HG03280 (cell line): ENCODE measurements around the gene FOXO3.

Experiments
- ATAC-seq: cut with Tn5 transposase; IDR thresholded peaks from one replicate; pipeline ENCODE4 v1.9.1; 2021; ENCODE audit warnings: mild to moderate bottlenecking, moderate library complexity; ENCODE audit not compliant: unreplicated experiment

FOXO3 gene

GRCh38 chr6:108707328-108707976 is 146.7 kb downstream of the FOXO3 start:
- ATAC-seq, result no peak

GRCh38 chr6:108710030-108710429 is 149.3 kb downstream of the FOXO3 start:
- no peak for ATAC-seq

- no peak for ATAC-seq
These were observed 149.8 kb downstream of the FOXO3 start for GRCh38 chr6:108710551-108710950.

- ATAC-seq, result no peak
These were observed 150.4 kb downstream of the FOXO3 start for GRCh38 chr6:108711071-108711470.

GRCh38 chr6:108711826-108712225 is 151.1 kb downstream of the FOXO3 start:
- ATAC-seq, result no peak

- no peak for ATAC-seq
These were observed 152.2 kb downstream of the FOXO3 start for GRCh38 chr6:108712946-108713345.

- ATAC-seq, result no peak
These were observed 153.5 kb downstream of the FOXO3 start for GRCh38 chr6:108714101-108714765.

GRCh38 chr6:108714766-108715414 is 154.2 kb downstream of the FOXO3 start:
- no peak for ATAC-seq

- no peak for ATAC-seq
These were observed 155.1 kb downstream of the FOXO3 start for GRCh38 chr6:108715832-108716231.

- no peak for ATAC-seq
These were observed 156.4 kb downstream of the FOXO3 start for GRCh38 chr6:108716801-108717791.

- ATAC-seq, result no peak
These were observed 158.8 kb downstream of the FOXO3 start for GRCh38 chr6:108719477-108719876.

GRCh38 chr6:108720827-108721226 is 160.1 kb downstream of the FOXO3 start:
- ATAC-seq, result no peak

GRCh38 chr6:108721286-108721685 is 160.6 kb downstream of the FOXO3 start:
- no peak for ATAC-seq

GRCh38 chr6:108723594-108723993 is 162.9 kb downstream of the FOXO3 start:
- no peak for ATAC-seq

GRCh38 chr6:108726726-108727339 is 166.1 kb downstream of the FOXO3 start:
- no peak for ATAC-seq

- ATAC-seq, result no peak
These were observed 167.4 kb downstream of the FOXO3 start for GRCh38 chr6:108727966-108728730.

- no peak for ATAC-seq
These were observed 168.1 kb downstream of the FOXO3 start for GRCh38 chr6:108728826-108729225.

GRCh38 chr6:108730635-108731515 is 170.2 kb downstream of the FOXO3 start:
- no peak for ATAC-seq
